CD4-positive, alpha-beta T cell treated with Interleukin-15 for 1 hour (primary cell): ENCODE data around the gene LPP.

Experiments
- DNase-seq: peaks from one replicate; pipeline ENCODE4 v3.0.0-alpha.2; 2020

Gene LPP

DNA sequence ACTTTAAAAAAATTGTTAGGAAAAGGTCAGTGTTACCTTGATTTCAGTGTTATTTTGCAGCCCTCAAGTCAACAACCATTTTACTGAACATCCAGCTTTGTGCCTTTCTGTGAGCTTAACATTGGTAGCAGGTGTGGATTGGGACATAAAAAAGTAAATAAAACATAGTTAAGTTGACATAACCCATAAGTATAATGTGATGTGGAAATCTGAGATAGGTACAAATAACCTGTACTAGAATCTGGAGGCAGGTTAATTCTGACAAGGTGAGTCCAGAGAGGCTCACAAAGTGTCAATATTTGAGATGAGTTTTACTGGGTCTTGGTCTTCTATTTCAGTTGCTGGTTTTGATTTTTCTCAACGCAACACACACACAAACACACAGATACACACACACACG, 151.3 kb downstream of the LPP start:
- no peak for DNase-seq

GRCh38 chr3:188306435-188307005, 152.6 kb downstream of the LPP start:
- DNase-seq: no peak

DNA sequence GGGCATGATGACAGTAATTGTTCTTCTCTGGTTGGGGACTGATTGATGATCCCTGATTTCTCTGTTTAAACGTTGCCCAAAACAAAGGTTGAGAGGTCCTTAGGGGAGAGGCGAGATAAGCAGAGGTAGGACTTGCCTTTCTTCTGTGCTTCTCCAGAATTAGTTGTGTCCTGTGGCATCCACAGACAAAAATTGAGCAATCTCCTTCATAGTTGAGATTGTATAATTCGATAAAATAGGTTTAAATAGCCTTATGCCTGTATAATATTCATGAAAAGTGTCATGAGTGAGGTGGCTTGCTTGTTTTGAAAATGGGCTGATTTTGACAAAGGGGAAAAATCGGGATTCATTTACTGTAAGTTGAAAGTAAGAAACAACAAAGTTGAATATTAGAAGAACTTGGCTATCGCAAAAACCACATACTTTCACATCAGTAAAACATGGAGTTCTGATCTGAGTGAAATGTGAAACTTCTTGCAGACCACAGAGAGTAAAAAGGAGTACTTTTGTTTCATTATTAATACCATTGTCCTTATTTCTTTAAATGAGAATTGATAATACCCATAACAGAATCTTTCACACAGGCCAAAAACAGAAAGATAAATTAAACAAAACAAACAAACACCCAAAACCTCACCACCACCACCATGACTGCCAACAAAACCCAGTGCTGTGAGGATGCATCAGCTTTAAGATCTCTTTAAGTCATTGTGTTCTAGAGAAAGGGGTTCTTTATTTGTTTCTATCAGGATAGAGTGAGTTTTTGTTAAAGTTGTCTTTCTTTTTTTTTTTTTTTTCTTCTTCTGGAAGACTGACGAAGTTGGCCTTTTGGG, 155.7 kb downstream of the LPP start:
- DNase-seq: no peak

- DNase-seq: no peak
Measured at GRCh38 chr3:188310270-188310710, 156.3 kb downstream of the LPP start.

DNA sequence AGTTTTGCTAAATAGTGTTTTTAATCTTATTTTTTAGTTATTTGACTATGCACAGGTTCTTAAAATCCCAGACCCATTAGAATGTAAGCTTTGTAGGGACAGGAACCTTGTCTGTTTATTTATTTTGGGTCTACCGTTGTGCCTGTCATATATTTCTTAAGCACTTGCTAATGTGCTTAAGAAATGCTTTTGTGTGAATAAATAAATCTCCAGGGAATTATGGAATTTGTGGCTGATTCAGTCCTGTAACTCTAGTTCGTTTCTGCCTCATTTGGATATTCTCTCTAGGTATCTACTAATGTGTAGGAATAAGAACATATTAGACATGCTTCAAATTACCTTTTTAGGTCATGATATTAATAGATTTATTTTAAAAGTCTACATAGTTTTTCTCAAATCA, 161.6 kb downstream of the LPP start:
- DNase-seq: no peak

DNA sequence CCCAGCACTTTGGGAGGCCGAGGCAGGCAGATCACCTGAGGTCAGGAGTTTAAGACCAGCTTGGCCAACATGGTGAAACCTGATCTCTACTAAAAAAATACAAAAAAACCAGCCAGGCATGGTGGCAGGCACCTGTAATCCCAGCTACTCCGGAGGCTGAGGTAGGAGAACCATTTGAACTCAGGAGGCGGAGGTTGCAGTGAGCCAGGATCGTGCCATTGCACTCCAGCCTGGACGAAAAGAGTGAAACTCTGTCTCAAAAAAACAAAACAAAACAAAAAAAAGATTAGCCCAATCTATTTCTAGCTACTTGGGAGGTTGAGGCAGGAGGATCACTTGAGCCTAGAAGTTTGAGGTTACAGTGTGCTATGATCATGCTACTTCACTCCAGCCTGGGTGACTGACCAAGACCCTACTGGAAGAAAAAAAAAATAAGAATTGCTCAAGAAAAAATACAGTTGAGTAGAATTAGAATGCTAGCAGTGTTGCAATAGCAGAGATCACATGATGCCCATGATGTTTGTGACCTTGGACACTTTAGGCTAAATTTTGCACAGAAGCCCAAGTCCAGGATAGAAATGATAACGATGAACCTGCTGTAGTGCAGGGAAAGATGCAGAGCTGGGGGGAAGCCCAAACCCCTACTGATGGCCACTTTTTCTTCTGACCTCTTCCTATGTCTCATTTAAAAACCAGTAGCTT, 162.2 kb downstream of the LPP start:
- no peak for DNase-seq

GRCh38 chr3:188316723-188317070, 162.7 kb downstream of the LPP start:
- no peak for DNase-seq

- no peak for DNase-seq
Measured at GRCh38 chr3:188319569-188319968, 165.6 kb downstream of the LPP start.

DNA sequence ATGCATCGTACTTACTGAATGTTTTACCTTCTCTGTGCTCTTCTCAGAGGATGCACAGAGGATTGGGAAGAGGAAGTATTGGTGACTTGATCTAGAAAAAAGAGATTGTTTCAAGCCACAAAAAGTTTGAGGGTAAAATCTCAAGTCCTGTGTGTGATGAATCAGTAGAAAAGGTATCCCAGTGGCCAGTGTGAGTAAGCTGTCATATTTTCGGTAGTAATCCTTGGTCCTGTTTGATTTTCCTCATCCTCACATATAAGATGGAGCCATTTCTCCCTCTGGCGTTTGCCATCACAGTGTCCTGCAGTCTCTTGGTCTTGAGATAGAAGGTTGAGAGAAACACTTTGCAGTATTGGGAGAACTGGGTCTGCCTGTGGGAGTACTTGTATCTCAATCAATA, 166.8 kb downstream of the LPP start:
- no peak for DNase-seq

GRCh38 chr3:188321258-188321657, 167.3 kb downstream of the LPP start:
- DNase-seq: no peak

GRCh38 chr3:188322135-188322887, 168.4 kb downstream of the LPP start:
- DNase-seq: no peak

GRCh38 chr3:188323067-188323842, 169.3 kb downstream of the LPP start:
- peak; percentile 30 for DNase-seq

DNA sequence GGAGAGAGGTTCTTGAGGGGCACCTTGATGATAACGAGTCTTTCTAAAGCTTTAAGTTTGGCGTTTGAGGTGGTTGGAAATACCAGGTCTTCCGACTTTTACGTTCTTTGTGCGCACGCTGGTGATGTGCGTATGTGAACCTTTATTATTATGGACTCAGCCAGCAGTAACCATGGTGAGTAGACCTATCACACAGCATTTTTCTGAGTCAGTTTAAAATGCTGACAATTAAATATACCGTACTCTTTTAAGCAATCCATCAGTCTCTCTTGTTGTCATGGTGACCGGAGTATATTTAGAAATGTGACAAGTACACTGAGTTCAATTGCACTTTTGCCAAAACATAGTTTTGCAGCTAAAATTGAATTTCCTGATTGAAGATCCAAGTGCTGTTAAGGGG, 172.2 kb downstream of the LPP start:
- no peak for DNase-seq

GRCh38 chr3:188326968-188327367, 173.0 kb downstream of the LPP start:
- no peak for DNase-seq

DNA sequence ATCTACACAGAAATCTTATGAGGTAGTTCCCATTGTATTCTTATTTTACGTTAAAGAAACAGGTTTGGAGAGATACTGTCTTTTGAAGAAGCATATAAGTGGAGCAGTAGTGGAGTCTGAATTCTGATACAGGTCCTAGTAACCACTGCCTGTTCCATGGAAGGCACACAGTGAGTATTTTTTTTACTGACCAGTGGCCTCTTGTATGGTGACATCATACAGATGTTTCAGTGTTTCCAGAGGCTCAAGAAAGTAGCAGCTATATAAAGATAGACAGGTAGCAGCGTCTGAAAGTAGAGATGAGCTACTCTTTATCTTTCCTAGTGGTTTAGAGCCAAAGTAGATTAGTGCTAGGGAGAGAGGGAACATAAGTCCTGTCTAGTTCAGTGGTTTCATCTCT, 173.5 kb downstream of the LPP start:
- DNase-seq: no peak

- DNase-seq: no peak
Measured at GRCh38 chr3:188330138-188330537, 176.2 kb downstream of the LPP start.

DNA sequence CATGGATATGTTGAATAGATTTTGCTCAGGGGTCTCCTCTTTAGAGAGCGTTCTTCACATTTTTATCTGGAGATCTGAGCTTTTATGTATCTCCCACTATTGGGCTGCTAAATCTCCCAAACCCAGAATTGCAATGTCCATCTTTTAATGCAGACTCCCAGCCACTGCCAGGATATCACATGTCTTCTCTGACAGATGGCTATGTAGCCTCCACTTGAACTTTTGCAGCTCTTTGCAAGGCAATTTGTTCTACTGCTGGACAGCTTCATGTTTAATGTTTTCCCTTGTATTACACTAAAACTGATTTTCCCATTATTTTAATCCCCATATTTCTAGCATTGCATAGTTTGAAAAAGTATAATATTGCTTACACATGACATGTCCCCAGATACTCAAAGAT, 177.2 kb downstream of the LPP start:
- DNase-seq: no peak

GRCh38 chr3:188332085-188332484, 178.1 kb downstream of the LPP start:
- DNase-seq: no peak

GRCh38 chr3:188335656-188336055, 181.7 kb downstream of the LPP start:
- no peak for DNase-seq

GRCh38 chr3:188336178-188336577, 182.2 kb downstream of the LPP start:
- no peak for DNase-seq

GRCh38 chr3:188337232-188337631, 183.3 kb downstream of the LPP start:
- DNase-seq: no peak

DNA sequence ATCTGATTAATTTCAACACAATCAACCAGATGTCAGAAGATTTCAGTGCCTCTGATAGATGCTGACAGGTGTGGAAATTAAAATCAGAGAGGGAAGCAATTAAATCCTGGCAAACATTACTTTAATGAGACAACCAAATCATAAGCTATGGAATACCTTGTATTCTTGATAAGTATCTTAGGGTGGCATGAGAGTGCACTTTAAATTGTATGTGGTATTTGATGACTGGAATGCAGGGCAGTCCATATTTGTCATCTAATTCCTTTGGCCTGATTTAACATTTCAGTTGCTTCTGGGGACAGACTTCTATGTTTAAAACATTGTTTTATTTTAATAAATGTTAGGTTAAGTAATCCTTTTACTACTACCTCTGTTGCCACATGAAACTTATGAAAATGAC, 184.1 kb downstream of the LPP start:
- no peak for DNase-seq
